ENCODE results near the gene AHI1. TPM values are rescaled to one million over a fixed set of nuclear protein-coding genes. Genes with fewer than 3 reads are reported as not detected.

Gene AHI1
- total RNA-seq, 1 donor from 2014 or later, result 5.4 TPM

GRCh38 chr6:135535989-135536414, 38.5 kb upstream of the AHI1 start:
- Histone ChIP-seq H3K27me3 (no peaks in the 10 kb centered on the region), H3K9me3 (no peaks in the 10 kb centered on the region), H3K36me3 (no peaks in the 10 kb centered on the region), H3K4me1 (no peaks in the 10 kb centered on the region), H3K4me3 (no peak overlapping the region), H3K27ac (no peak overlapping the region)
- intact Hi-C loops (cut with DNase I), result loop anchor here (1.0 kb wide), 1 partner anchor 690 kb away; no protein-coding TSS in a partner anchor
- TF ChIP-seq CTCF (IDR thresholded peaks at IDR 0.05), result peak in 2 of 3 experiments; percentile 15 to 58
- DNase-seq (ENCODE audit: low spot score in 2 of 2), result no peak

- Histone ChIP-seq H3K27ac (no peak overlapping the region), H3K9me3 (no peaks in the 10 kb centered on the region), H3K27me3 (no peaks in the 10 kb centered on the region), H3K36me3 (no peaks in the 10 kb centered on the region), H3K4me3 (no peak overlapping the region), H3K4me1 (no peaks in the 10 kb centered on the region)
- TF ChIP-seq CTCF (IDR thresholded peaks at IDR 0.05), result no peak
- no peak for DNase-seq (ENCODE audit: low spot score in 2 of 2)
- intact Hi-C loops (cut with DNase I), result no loop called here
Observed at GRCh38 chr6:135534773-135535380, 37.3 kb upstream of the AHI1 start.

GRCh38 chr6:135532559-135532958, 35.0 kb upstream of the AHI1 start:
- Histone ChIP-seq H3K36me3 (no peaks in the 10 kb centered on the region), H3K4me1 (no peaks in the 10 kb centered on the region), H3K4me3 (no peak overlapping the region), H3K27me3 (no peaks in the 10 kb centered on the region), H3K27ac (no peak overlapping the region), H3K9me3 (no peaks in the 10 kb centered on the region)
- TF ChIP-seq CTCF (IDR thresholded peaks at IDR 0.05), result no peak
- intact Hi-C loops (cut with DNase I), result no loop called here
- DNase-seq (ENCODE audit: low spot score in 2 of 2), result no peak

- no peaks in the 10 kb centered on the region for H3K9me3 ChIP-seq
- H3K27me3 ChIP-seq, result no peaks in the 10 kb centered on the region
- no peaks in the 10 kb centered on the region for H3K36me3 ChIP-seq
- intact Hi-C loops (cut with DNase I), result no loop called here
- no peak for TF ChIP-seq CTCF (IDR thresholded peaks at IDR 0.05)
- no peaks in the 10 kb centered on the region for H3K4me1 ChIP-seq
- no peak overlapping the region for H3K4me3 ChIP-seq
- no peak for DNase-seq (ENCODE audit: low spot score in 2 of 2)
- no peak overlapping the region for H3K27ac ChIP-seq
Observed at GRCh38 chr6:135531954-135532490, 34.5 kb upstream of the AHI1 start.

- intact Hi-C loops (cut with DNase I), result no loop called here
Observed at GRCh38 chr6:135530113-135530512, 32.6 kb upstream of the AHI1 start.

More at GRCh38 chr6:135530113-135530512, 32.6 kb upstream of the AHI1 start:
- Histone ChIP-seq H3K4me1 (no peaks in the 10 kb centered on the region), H3K9me3 (no peaks in the 10 kb centered on the region), H3K27me3 (no peaks in the 10 kb centered on the region), H3K4me3 (no peak overlapping the region), H3K36me3 (no peaks in the 10 kb centered on the region), H3K27ac (no peak overlapping the region)
- no peak for DNase-seq (ENCODE audit: low spot score in 2 of 2)
- no peak for TF ChIP-seq CTCF (IDR thresholded peaks at IDR 0.05)

Measured in ascending aorta (tissue), 2 donors.